Tibial nerve (tissue), 3 donors: ENCODE measurements around the gene PHACTR1.

Experiments used
- EP300 ChIP-seq, 2 donors: sonication (generic); formaldehyde crosslinking; IDR thresholded peaks; one replicate each; pipeline ENCODE4 v1.6.1; 2017; ENCODE audit warnings: antibody characterized with exemption in 2 of 2, mild to moderate bottlenecking in 1 of 2
- POLR2A ChIP-seq, 2 donors: fragments of 450-650 bp; IDR thresholded peaks; one replicate each; pipeline ENCODE4 v1.6.1; 2017; ENCODE audit warnings: antibody characterized with exemption in 2 of 2, mild to moderate bottlenecking in 2 of 2, moderate library complexity in 2 of 2

DNA sequence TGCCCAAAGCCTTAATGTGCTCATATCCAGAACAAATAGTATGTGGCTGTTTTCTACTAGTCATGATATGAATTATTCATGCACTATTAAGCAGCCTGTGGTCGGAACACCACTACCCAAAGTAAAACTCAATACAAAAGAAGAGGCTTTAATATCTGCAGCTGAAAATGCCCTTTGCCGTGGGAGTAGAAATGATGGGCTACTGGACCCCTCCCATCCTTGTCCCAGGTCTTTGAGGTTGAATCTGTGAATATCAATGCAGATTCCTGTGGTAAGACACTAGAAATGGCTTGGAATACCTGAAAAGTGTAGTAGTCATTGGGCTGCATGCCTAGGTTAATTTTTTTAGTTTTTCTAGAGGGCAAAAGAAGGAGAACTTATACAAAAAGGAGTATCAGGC is 308.0 kb downstream of the PHACTR1 start:
- no peak for TF ChIP-seq EP300 (IDR thresholded peaks at IDR 0.05)
- TF ChIP-seq POLR2A (IDR thresholded peaks at IDR 0.05), result no peak
